ENCODE data around the gene SPAG5.

- TF ChIP-seq CTCF (IDR thresholded peaks at IDR 0.05) (no peak), POLR2A (IDR thresholded peaks at IDR 0.05) (no peak)
These were observed 13.0 kb downstream of the SPAG5 start for GRCh38 chr17:28585851-28586250.

Measured in esophagus squamous epithelium (tissue), 4 donors.